Heart right ventricle (tissue), 16 donors: ENCODE results near the gene ZNF691. TPM values are rescaled to one million over a fixed set of nuclear protein-coding genes. Genes with fewer than 3 reads are reported as not detected.

Experiments used
- ATAC-seq, 8 donors: fragments of 200-7000 bp; cut with Tn5 transposase; one replicate each; pipeline ENCODE4 v1.9.1; 2020; ENCODE audit warnings: mild to moderate bottlenecking in 8 of 8, moderate library complexity in 8 of 8, moderate number of reproducible peaks in 1 of 8
- DNase-seq, 2 donors: peaks; one replicate each; pipeline ENCODE4 v3.0.0-alpha.2; 2020
- H3K27ac ChIP-seq, 10 donors: fragments of 200-600 bp; sonication (generic) in 2 of 10; one replicate each; pipeline versions ENCODE4 v1.5.0 to v1.8.0; 2020 to 2022; ENCODE audit warnings: mild to moderate bottlenecking in 3 of 10
- H3K27me3 ChIP-seq, 7 donors: fragments of 200-600 bp; one replicate each; pipeline ENCODE4 v1.8.0; 2021 to 2022; ENCODE audit warnings: mild to moderate bottlenecking in 2 of 7
- H3K36me3 ChIP-seq, 9 donors: fragments of 200-600 bp; sonication (generic) in 1 of 9; one replicate each; pipeline versions ENCODE4 v1.5.0 to v1.8.0; 2020 to 2022; ENCODE audit warnings: mild to moderate bottlenecking in 2 of 9
- H3K4me1 ChIP-seq, 9 donors: fragments of 200-600 bp; sonication (generic) in 1 of 9; one replicate each; pipeline versions ENCODE4 v1.5.0 to v1.8.0; 2020 to 2022; ENCODE audit warnings: mild to moderate bottlenecking in 4 of 9
- H3K4me3 ChIP-seq, 10 donors: fragments of 200-600 bp; sonication (generic) in 2 of 10; one replicate each; pipeline versions ENCODE4 v1.5.0 to v1.8.0; 2020 to 2022; ENCODE audit warnings: mild to moderate bottlenecking in 7 of 10, moderate library complexity in 2 of 10
- H3K9me3 ChIP-seq, 11 donors: fragments of 200-600 bp in 10 of 11; sonication (generic) in 2 of 11; one replicate each; pipeline versions ENCODE4 v1.5.0 to v1.8.0; 2013 to 2022; ENCODE audit warnings: mild to moderate bottlenecking in 2 of 11, control low read depth in 1 of 11, moderate library complexity in 1 of 11
- WGBS, 2 donors: extraction: QIAGEN DNeasy Blood & Tissue Kit; methylation state at CpG; one replicate each; pipeline ENCODE4 v1.1.7; 2013; ENCODE audit warnings: inconsistent platforms in 1 of 2; 5-methylcytosine and 5-hydroxymethylcytosine counted together
- intact Hi-C, 10 donors: fragments of 100-400 bp; cut with DNase I; formaldehyde crosslinking; loops; one replicate each; pipeline versions ENCODE4 v1.11.1 to v1.14.2; 2022
- polyA plus RNA-seq, 2 donors: library from polyadenylated mRNA; stranded (reverse); fragments of 200-250 nt; gene quantifications; one replicate each; pipeline ENCODE4 v1.2.3, GENCODE V29; 2013
- total RNA-seq, 10 donors: library from RNA; stranded (reverse); fragmentation: NEBNext Ultra II Directional in 3 of 10; extraction: Animal tissue kit (Norgen Biotek cat#: 25700) in 3 of 10; gene quantifications; one replicate each; pipeline versions ENCODE4 v1.2.1 to v1.2.4, GENCODE V29; 2021 to 2023
- TF ChIP-seq, protein P1 (sequence below), 9 donors: fragments of 200-600 bp; sonication (generic) in 2 of 9; IDR thresholded peaks; one replicate each; pipeline versions ENCODE4 v1.5.0 to v1.8.0; 2021 to 2022; ENCODE audit warnings: antibody characterized with exemption in 9 of 9, mild to moderate bottlenecking in 5 of 9, moderate library complexity in 1 of 9
- donor health status: Arrhythmogenic right ventricular cardiomyopathy.
- donor health status: ischemic (EF 13 %, LVEDD 7.1; RV severe dilation, severe dysfunction).
- donor health status: healthy with polysubstance abuse.
- donor health status: DM: no; HTN: yes; CAD: no.
- donor health status: DM: no; HTN: no; CAD: no.
- donor health status: ischemic (EF 25% LVEDD 6.9; RV normal size, moderate dysfunction).
- donor health status: ischemic (EF 25% LVEDD 5.7; RV mildly dilated, moderate dysfunction).
- donor health status: healthy.
- donor health status: DM: yes; HTN: yes; CAD: no.
- donor health status: Ischemic cardiomyopathy.
- donor health status: ischemic (EF 35%, LVEDD 5.7; RV mildly dilated, moderate dysfunction).
- donor health status: nonischemic (EF 11% LVEDD 7.7; RV severe dilation, severe dysfunction).
- donor health status: DM: yes; HTN: yes; CAD: no.
- donor health status: PGD.
- donor health status: ischemic (EF 29% LVEDD 5.4; RV normal size, mild dysfunction).
- donor health status: nonischemic (EF 23%, LVEDD 6.1; RV moderate dilation, normal function).

ZNF691 gene
- total and polyA plus RNA-seq, 12 donors = 6.0 to 10.1 (median 7.9) TPM

DNA sequence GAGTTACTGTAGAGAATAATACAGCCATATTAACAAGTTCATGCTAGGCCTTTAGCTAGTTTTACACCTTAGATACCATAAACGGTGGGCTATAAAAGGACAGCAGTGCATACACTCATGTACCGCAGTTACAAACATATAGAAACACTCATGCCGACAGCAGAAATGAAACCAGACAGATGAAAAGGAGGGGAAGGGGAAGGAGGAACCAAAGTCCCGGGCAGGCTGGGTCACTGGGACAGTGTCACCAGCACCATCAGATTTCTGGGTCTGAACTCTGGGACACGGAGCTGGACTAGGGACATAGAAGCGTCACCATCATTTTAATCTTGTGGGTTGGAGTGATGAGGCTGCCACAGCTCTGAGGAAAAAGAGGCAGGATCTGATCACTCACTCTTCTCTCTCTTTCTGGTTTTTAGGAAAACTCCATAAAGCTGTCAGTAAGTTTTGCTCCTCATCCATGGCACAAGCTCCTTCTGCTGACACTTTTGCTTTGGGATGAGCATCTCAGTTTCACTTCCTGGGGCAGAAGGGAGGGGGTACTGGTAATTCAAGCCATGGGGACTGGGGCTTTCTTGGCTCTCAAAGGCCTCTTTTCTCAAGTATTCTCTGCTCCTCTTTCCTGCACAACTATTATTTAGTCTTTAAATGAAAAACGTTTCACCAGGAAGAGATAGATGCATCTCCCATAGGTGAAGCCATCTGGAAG, 7.8 kb upstream of the ZNF691 start:
- TF ChIP-seq, protein P1, sequence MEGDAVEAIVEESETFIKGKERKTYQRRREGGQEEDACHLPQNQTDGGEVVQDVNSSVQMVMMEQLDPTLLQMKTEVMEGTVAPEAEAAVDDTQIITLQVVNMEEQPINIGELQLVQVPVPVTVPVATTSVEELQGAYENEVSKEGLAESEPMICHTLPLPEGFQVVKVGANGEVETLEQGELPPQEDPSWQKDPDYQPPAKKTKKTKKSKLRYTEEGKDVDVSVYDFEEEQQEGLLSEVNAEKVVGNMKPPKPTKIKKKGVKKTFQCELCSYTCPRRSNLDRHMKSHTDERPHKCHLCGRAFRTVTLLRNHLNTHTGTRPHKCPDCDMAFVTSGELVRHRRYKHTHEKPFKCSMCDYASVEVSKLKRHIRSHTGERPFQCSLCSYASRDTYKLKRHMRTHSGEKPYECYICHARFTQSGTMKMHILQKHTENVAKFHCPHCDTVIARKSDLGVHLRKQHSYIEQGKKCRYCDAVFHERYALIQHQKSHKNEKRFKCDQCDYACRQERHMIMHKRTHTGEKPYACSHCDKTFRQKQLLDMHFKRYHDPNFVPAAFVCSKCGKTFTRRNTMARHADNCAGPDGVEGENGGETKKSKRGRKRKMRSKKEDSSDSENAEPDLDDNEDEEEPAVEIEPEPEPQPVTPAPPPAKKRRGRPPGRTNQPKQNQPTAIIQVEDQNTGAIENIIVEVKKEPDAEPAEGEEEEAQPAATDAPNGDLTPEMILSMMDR (IDR thresholded peaks at IDR 0.05) = no peak
- intact Hi-C loops = no loop called here
- DNase-seq (no peak), ATAC-seq (peak in 4 of 8 donors; percentile 22 to 52 (median 33))
- Histone ChIP-seq H3K4me1 (peaks cover 0 to 6% (median 0%) of the 10 kb centered on the region in 9 donors), H3K27me3 (no peaks in the 10 kb centered on the region), H3K9me3 (no peaks in the 10 kb centered on the region), H3K36me3 (peaks cover 0 to 54% (median 0%) of the 10 kb centered on the region in 9 donors), H3K4me3 (no peak overlapping the region), H3K27ac (peak overlapping the region in 1 of 10 donors; percentile 46)
- WGBS, 2 donors = 83 to 86% methylated on average over 7 of the region's 7 CpGs

- Histone ChIP-seq H3K9me3 (no peaks in the 10 kb centered on the region), H3K36me3 (peaks cover 0 to 50% (median 0%) of the 10 kb centered on the region in 9 donors), H3K27me3 (no peaks in the 10 kb centered on the region), H3K4me1 (peaks cover 0 to 18% (median 6%) of the 10 kb centered on the region in 9 donors), H3K27ac (no peak overlapping the region), H3K4me3 (no peak overlapping the region)
- ATAC-seq (no peak), DNase-seq (no peak)
- WGBS, 2 donors = 70 to 73% methylated on average over 3 of the region's 3 CpGs
- TF ChIP-seq, protein P1 (IDR thresholded peaks at IDR 0.05) = no peak
- intact Hi-C loops = no loop called here
Observed at GRCh38 chr1:42841010-42841409, 5.4 kb upstream of the ZNF691 start.

DNA sequence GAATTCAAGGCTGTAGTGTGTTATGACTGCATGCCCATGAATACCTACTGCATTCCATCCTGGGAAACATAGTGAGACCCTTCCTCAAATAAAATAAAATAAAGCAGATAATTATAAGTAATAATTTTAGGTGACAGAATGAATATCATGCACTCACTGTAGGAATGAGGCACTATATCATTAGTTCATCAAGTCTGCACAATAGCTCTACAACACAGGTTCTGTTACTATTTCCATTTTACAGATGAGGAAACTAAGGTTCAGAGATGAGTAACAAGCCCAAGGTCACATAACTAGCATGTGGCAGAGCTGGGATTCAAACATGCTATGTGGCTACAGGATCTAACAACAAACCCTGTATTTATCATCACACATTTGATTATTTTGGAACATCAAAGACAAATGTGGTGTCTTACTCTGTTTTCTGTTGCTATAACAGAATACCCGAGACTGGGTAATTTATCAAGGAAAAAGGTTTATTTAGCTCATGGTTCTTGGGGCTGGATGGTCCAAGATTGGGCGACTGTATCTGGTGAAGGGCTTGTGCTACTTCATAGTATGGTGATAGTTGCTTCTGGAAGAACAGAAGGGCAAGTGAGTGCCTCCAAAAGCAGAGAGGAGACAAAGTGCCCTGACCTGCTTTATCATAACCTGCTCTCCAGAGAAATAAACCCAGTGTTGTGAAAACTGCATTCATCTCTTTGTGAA, 4.8 kb upstream of the ZNF691 start:
- Histone ChIP-seq H3K36me3 (peaks cover 0 to 50% (median 0%) of the 10 kb centered on the region in 9 donors), H3K27ac (no peak overlapping the region), H3K4me3 (no peak overlapping the region), H3K9me3 (no peaks in the 10 kb centered on the region), H3K27me3 (no peaks in the 10 kb centered on the region), H3K4me1 (peaks cover 0 to 19% (median 6%) of the 10 kb centered on the region in 9 donors)
- TF ChIP-seq, protein P1 (IDR thresholded peaks at IDR 0.05) = no peak
- ATAC-seq (no peak), DNase-seq (no peak)
- WGBS, 2 donors = 91 to 93% methylated on average over 2 of the region's 2 CpGs
- intact Hi-C loops = no loop called here

GRCh38 chr1:42844592-42845140, 1.7 kb upstream of the ZNF691 start:
- H3K36me3 ChIP-seq = peaks cover 0 to 38% (median 5%) of the 10 kb centered on the region in 9 donors
- H3K9me3 ChIP-seq = no peaks in the 10 kb centered on the region
- peaks cover 5 to 29% (median 19%) of the 10 kb centered on the region in 9 donors for H3K4me1 ChIP-seq
- no peak overlapping the region for H3K27ac ChIP-seq
- H3K27me3 ChIP-seq = no peaks in the 10 kb centered on the region
- WGBS, 2 donors = 94 to 97% methylated on average over 4 of the region's 4 CpGs
- intact Hi-C loops = no loop called here
- no peak for DNase-seq
- TF ChIP-seq, protein P1 (IDR thresholded peaks at IDR 0.05) = no peak
- no peak overlapping the region for H3K4me3 ChIP-seq
- ATAC-seq = no peak
